A549 (cell line): ENCODE results near the gene TMPRSS4.

Experiments
- HEYL ChIP-seq: fragments of 250-450 bp; sonication (Bioruptor Pico); IDR thresholded peaks from 2 replicates; pipeline ENCODE4 v1.8.0; 2021; ENCODE audit warnings: mild to moderate bottlenecking, moderate library complexity
- POLR2A ChIP-seq: IDR thresholded peaks from 2 replicates; pipeline ENCODE4 v1.6.1; 2012; ENCODE audit warnings: mild to moderate bottlenecking, low read length
- REST ChIP-seq: fragments of 200-600 bp; sonication (generic); IDR thresholded peaks from 2 replicates; pipeline ENCODE4 v1.6.1; 2016; ENCODE audit warnings: antibody characterized with exemption, mild to moderate bottlenecking, moderate library complexity
- SMC3 ChIP-seq: fragments of >200 bp; sonication (Bioruptor Twin); formaldehyde crosslinking; IDR thresholded peaks from 3 replicates; pipeline ENCODE4 v1.6.1; 2018; ENCODE audit warnings: inconsistent platforms
- USF2 ChIP-seq: fragments of 450-650 bp; IDR thresholded peaks from 2 replicates; pipeline ENCODE4 v1.6.1; 2014; ENCODE audit warnings: antibody characterized with exemption
- TF ChIP-seq, protein P1 (sequence below): fragments of >200 bp; sonication (Bioruptor Twin); formaldehyde crosslinking; IDR thresholded peaks from 3 replicates; pipeline ENCODE4 v1.5.1; 2016

GRCh38 chr11:118092907-118093571 lies 16.2 kb downstream of the TMPRSS4 start:
- TF ChIP-seq SMC3 (no peak), POLR2A (no peak), REST (no peak), USF2 (no peak), HEYL (CRISPR knock-in tag) (no peak)
- TF ChIP-seq, protein P1, sequence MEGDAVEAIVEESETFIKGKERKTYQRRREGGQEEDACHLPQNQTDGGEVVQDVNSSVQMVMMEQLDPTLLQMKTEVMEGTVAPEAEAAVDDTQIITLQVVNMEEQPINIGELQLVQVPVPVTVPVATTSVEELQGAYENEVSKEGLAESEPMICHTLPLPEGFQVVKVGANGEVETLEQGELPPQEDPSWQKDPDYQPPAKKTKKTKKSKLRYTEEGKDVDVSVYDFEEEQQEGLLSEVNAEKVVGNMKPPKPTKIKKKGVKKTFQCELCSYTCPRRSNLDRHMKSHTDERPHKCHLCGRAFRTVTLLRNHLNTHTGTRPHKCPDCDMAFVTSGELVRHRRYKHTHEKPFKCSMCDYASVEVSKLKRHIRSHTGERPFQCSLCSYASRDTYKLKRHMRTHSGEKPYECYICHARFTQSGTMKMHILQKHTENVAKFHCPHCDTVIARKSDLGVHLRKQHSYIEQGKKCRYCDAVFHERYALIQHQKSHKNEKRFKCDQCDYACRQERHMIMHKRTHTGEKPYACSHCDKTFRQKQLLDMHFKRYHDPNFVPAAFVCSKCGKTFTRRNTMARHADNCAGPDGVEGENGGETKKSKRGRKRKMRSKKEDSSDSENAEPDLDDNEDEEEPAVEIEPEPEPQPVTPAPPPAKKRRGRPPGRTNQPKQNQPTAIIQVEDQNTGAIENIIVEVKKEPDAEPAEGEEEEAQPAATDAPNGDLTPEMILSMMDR: no peak
